AG09309 (cell line): ENCODE data around the gene EFCC1.

Source experiments
- DNase-seq: peaks from one replicate; pipeline ENCODE4 v3.0.0-alpha.2; 2010; ENCODE audit warnings: low read depth
- H3K4me3 ChIP-seq: 2 replicates; pipeline ENCODE4 v1.5.1; 2011; ENCODE audit warnings: mild to moderate bottlenecking, low read depth, low read length, moderate library complexity; ENCODE audit not compliant: control insufficient read depth
- CTCF ChIP-seq: IDR thresholded peaks from 2 replicates; pipeline ENCODE4 v1.5.1; 2011; ENCODE audit warnings: mild to moderate bottlenecking, low read depth, low read length, inconsistent platforms; ENCODE audit not compliant: insufficient read depth, control insufficient read depth; ENCODE audit errors: missing control alignments

Gene EFCC1

GRCh38 chr3:129023008-129023358, 21.9 kb downstream of the EFCC1 start:
- no peak overlapping the region for H3K4me3 ChIP-seq
- no peak for TF ChIP-seq CTCF
- DNase-seq: no peak

- TF ChIP-seq CTCF: peak; percentile 37
- DNase-seq: no peak
- no peak overlapping the region for H3K4me3 ChIP-seq
These were observed 22.8 kb downstream of the EFCC1 start for GRCh38 chr3:129023909-129024308.

- no peak for DNase-seq
- H3K4me3 ChIP-seq: no peak overlapping the region
- TF ChIP-seq CTCF: no peak
These were observed 24.0 kb downstream of the EFCC1 start for GRCh38 chr3:129025108-129025507.

- H3K4me3 ChIP-seq: no peak overlapping the region
- no peak for TF ChIP-seq CTCF
- no peak for DNase-seq
These were observed 24.8 kb downstream of the EFCC1 start for GRCh38 chr3:129025691-129026435.

- H3K4me3 ChIP-seq: peak overlapping the region; percentile 11
- DNase-seq: peak; percentile 3
- no peak for TF ChIP-seq CTCF
These were observed 25.8 kb downstream of the EFCC1 start for GRCh38 chr3:129026728-129027543.

GRCh38 chr3:129027544-129027880, 26.4 kb downstream of the EFCC1 start:
- DNase-seq: no peak
- no peak for TF ChIP-seq CTCF
- H3K4me3 ChIP-seq: peak overlapping the region; percentile 11

- no peak overlapping the region for H3K4me3 ChIP-seq
- TF ChIP-seq CTCF: no peak
- no peak for DNase-seq
These were observed 27.8 kb downstream of the EFCC1 start for GRCh38 chr3:129028866-129029265.
